ENCODE data around the gene NPRL2.

Gene NPRL2

DNA sequence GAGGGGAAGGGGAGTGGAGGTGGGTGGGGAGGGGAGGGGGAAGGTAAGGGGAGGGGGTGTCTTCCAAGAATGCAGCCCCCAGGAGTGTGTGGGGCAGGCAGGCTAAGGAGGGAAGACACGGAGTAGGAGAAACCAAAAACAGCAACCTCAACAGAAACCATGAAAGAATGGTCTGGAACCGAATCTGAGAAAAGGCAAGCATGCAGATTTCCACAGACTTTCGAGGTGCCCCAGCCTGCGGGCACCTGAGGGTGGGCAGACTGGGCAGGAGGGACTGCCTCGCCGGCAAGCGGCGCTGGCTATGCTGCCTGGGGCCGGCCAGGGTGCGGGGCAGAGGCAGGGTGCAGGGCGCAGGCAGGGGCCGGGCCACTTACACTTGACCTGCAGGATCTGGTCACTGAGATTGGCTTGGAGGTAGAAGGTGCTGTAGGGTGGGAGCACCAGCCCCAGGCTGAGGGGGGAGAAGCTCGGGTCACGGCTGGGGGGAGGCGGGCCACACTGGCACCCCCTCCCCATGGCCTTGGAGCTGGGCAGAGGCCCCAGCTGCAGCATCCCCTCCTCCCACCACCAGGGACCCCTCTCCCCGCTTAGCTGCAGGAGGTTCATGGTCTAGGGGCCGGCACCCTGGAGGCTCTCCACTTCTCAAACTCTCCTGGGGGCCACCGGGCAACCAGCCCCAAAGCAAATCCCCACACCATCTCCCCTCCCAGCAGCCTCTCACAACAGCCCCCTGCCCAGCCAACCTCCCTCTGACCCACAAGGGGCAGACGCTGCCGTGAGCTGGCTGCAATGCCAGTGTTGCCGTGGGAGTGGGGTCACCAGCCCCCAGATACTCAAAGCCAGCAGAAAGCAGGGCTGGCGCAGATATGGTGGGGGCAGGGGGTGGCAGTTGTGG is 24.0 kb upstream of the NPRL2 start:
- FAIRE-seq (no peak), DNase-seq (ENCODE audit: extremely low spot score, insufficient read length, low read depth) (no peak)

DNA sequence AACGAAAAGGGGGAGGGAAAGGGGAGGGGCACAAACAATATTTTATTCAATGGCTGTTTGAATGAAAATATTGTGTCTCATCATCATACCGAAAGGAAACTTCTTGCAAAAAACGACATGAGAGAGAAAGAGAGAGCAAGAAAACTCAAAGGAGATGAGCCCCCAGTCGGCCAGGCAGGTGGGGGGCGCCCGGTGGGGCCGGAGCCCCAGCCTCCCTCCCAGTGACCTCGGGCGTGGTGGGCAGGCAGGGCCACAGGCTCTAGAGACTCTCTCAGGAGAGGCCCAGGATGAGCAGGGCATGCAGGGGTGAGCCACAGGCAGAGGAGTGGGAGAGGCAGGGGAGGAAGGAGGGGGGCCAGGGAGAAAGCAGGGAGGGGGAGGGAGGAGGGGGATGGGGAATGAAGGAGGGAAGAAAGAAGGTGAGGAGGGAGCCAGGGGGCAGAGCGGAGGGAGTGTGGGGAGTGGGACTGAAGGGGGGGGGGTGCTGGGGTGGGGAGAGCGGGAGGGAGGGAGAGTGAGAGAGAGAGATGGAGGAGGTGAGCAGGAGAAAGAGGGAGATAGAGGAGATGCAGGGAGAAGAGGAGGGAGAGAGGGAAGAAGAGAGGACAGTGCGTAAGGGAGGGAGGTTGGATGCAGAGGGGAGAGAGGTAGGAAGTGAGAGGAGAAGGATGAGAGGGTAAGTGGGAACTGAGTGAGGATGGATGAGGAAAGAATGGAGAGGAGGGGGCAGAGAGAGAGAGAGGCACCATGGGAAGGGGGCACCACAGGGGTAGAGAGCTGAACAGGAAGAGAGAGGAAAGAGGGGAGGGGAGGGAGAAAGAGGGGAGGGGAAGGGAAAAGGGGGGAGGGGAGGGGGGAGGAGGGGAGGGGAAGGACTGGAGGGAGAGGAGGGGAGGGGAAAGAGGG is 22.8 kb upstream of the NPRL2 start:
- DNase-seq (ENCODE audit: extremely low spot score, insufficient read length, low read depth) (no peak), FAIRE-seq (no peak)

DNA sequence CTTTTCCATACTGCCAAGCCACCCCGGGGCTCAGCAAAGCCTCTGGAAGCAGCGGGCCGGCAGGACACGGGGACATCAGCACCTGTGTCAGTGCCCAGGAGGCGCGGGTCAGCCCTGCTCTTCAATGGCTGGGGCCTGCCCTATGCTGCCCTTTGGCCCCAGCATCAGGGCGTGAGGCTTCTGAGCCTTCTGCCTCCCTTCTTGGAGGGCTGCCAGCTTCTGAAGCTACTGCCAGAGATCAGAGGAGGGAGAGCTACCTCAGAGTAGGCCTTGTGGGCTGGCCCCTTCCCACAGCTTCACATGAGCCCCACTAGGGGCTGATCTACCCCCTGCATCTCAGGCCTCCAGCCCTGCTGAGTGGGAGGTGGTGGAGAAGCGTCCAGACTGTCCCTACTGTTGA is 21.8 kb upstream of the NPRL2 start:
- DNase-seq (ENCODE audit: extremely low spot score, insufficient read length, low read depth) (no peak), FAIRE-seq (no peak)

DNA sequence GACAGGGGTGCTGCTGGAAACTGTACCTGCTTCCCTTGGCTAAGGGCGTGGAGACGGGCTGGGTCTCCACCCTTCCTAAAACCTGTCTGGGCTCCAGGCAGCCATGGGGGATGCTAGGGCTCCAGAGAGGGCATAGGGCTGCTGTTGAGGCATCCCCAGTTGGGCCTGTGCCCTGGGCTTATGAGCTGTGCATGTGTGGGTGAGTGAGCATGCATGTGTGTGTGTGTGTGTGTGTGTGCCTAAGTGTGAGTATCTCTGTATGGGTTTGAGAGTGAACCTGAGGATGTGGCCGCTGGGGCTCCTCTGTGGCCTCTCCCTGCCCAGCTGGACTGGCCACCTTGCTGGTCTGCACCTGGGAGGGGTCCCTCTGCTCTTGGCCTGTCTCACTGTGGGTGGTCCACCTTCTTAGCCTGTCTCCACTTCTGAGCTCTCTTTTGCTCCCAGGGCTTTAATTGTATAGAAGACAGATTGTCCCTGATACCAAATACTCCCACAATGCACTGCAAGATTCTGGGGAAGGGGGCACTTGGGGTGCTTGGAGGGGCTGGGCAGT is 20.6 kb upstream of the NPRL2 start:
- DNase-seq (ENCODE audit: extremely low spot score, insufficient read length, low read depth) = no peak
- no peak for FAIRE-seq

DNA sequence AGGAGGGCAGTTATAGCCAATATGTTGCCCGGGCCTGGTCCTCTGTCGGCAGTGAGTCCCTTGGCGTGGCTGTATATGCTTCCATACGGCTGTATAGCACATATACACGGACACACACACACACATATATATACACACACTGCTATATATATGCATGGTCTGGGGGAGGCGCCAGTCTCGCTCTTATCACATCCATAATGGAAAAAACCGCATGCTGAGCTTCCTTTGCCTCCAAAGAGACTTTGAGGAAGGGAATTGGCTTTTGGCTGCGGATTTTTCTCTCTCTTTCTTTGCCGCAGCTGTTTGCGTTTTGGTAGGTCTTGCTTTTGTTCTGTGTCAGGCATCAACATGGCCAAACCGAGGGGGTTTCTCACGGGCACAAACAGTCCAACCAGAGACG is 20.0 kb upstream of the NPRL2 start:
- DNase-seq (ENCODE audit: extremely low spot score, insufficient read length, low read depth) (no peak), FAIRE-seq (no peak)

DNA sequence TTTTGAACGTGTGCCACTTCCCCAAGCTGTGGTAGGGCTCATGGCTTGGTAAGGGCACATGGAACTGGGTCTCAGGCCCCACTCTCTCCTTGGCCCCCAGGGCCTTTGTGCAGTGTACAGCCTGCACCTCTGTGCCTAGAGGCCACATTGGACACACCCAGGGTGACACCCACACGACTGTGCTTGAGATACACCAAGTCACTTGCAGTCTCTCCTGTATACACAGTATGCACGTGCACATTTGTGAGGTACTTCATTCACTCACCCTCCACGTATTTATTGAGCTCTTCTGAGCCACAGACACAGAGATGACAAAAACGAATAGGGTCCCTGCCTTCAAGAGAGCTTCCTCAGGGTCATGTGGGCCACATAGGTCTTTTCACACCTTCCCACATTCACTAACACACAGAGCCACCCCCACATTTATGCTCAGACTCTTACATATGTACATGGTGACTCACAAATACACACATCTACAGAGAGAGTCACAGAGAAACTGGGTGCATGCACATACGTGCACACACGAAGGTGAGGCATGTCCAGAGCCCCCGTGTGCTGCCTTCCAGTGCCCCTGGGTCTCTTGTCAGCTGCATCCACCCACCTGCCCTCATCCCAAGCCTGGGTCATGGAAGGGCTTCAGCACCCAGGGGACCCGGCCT is 18.6 kb upstream of the NPRL2 start:
- DNase-seq (ENCODE audit: extremely low spot score, insufficient read length, low read depth) (no peak), FAIRE-seq (no peak)

DNA sequence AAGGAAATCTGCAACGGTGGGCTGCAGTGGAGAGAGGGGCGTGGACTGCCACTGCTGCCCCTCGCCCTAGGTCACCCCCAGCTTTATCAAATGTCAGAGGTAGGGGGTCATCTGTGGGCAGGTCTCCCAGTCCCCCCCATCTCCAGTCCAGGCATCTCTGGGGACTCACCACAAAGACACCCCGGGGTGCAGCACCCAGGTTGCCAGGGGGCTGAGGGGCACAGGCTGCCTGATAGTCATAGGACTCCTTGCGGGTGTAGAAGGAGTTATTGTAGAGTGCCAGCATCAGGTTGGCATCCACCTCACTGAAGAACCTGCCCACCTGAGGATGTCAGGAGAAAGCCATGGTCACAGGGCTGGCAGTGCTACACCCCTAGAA is 15.3 kb upstream of the NPRL2 start:
- no peak for FAIRE-seq
- DNase-seq (ENCODE audit: extremely low spot score, insufficient read length, low read depth) = no peak

DNA sequence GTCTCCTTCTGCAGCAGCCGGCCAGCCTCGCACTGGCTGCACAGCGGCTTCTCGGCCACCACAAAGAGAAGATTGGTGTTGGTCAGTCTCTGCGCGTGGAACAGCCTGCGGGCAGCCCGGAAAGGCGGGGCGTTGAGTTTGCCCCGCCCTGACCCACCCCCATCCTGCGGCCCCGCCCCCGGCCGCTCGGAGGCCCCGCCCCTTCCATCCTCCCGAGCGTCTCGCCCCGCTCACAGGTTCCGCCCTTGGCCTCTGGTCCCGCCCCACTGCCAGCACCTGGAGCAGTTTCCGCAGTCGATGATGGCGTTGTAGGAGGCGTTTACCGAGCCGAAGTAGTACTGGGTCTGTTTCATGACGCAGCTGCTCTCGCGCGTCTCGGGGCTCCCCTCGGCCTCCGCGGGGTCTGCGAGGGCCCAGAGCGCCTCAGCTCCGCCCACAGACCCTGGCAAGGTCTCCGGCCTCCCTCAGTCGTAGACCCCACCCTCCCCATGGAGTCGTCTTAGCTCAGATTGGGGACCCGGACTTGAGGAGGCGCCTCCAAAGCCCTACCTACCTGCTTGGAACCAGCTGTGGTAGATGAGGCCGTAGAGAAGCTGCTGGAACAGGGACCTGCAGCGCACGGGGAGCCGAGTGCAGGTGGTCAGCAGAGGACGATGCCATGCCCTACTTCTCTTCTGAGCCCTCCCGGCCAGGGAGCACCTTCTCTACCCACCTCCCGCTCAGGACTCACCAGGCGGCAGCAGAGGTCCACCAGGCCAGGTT is 14.7 kb upstream of the NPRL2 start:
- DNase-seq (ENCODE audit: extremely low spot score, insufficient read length, low read depth) (peak; percentile 91), FAIRE-seq (peak; percentile 94)

DNA sequence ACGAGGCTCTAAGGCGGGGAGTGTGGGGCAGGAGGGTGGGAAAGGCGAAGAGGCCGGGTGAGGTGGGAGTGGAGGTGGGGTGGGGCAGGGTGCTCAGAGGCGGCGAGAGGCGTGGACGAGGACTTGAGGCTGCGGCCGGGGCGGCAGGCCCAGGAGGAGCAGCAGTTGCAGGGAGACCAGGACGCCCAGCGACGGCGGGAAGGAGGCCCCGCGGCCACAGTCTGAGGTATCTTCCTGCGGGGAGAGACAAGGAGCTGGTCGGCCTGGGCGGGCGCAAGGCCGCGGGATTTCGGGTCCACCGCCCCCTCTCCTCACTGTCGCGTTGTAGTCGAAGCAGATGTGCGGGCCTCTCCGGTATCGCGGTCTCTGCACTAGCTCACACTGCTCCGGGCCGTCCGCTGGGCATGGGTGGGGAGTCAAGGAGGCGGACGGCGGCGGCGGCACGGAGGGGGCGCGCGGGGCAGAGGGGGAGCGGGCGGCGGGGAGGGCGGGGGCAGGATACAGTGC is 14.1 kb upstream of the NPRL2 start:
- no peak for DNase-seq (ENCODE audit: extremely low spot score, insufficient read length, low read depth)
- FAIRE-seq = no peak

DNA sequence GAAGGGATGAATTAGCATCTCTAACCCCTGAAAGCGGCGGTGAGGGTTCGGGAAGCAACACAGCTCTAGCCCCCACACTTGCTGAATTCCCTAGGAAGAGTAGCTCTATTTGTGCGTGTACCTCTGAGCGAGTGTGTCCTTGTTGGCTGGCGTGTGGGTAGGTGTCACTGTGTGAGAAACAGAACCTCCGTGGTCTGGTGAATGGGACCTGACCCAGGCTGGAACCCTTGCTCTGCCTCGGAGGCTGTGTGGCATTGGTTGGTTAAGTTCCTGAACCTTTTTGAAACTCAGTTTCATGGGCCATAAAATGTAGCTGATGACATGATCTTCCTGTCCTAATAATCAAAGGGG is 9.2 kb upstream of the NPRL2 start:
- no peak for FAIRE-seq

DNA sequence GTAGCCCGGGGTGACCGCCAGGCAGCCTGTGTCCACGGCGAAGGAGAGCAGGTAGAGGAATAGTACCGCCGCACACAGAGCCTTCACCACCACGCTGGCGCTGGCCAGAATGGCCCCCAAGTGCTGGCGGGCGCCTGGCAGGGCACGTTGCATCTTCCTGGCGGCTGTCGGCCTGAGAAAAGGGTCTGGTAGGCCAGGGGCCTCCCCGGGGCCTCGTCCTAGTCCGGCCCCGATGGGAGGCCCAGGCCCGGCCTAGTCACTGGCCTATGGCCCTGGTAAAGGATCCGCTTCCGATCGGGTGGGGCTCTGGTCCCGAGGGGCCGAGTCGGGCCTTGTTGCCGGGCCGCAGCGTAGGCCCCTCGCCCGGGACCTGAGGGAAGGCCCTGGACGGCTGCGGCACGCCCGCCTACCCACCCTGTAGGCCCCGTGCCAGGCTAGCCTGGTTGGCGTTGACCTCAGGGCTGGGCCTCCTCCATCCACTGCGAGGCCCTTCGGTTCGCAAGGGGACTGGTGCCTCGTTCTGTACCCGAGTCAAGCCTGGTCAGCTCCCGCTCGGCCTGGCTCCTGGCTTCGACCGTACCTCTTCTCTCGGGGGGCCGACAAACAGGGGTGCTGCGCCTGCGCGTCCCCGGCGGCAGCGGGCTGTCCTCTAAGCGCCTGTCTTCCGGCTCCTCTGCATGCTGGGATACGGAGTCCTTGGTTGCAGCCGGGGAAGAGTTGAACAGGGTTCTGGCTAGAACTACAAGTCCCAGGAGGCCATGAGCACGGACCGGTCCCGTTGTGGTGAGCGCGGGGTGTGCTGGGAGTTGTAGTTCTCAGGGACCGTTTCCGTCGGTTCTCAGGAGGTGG is 8.6 kb upstream of the NPRL2 start, which contains the start of gene TMEM115:
TSS of gene TMEM115 (minus strand) at position 611 of the 849 bp plus-strand sequence. CDS start at position 153, 458 bp downstream.
- peak; percentile 100 for FAIRE-seq
- peak; percentile 98 for DNase-seq (ENCODE audit: extremely low spot score, insufficient read length, low read depth)

More for the DNA sequence above, 9.2 kb upstream of the NPRL2 start:
- no peak for DNase-seq (ENCODE audit: extremely low spot score, insufficient read length, low read depth)

DNA sequence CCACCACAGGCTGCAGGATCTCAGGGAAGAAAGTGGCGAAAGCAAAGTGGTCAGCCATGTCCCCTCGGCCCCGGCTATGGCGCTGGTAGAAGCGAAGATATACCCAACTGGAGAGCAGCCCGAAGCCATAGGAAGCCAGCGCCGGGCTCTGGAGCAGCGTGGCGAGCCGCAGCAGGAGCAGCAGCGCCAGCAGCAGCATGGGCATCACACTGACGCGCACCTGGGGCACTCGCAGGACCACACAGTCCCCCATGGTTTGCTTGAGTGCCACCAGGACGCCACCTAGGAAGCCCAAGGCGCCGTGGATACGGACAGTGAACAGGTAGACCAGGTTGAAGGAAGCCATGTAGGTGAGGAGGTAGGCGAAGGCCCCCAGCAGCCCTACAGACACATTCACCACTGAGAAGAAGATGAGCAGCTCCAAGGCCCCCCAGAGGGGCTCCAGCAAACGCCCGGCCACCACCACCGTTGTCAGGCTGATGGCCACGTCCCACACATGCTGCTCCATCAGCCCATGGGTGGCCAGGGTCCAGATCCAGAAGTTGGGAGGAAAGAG is 7.9 kb upstream of the NPRL2 start:
- no peak for FAIRE-seq
- no peak for DNase-seq (ENCODE audit: extremely low spot score, insufficient read length, low read depth)

DNA sequence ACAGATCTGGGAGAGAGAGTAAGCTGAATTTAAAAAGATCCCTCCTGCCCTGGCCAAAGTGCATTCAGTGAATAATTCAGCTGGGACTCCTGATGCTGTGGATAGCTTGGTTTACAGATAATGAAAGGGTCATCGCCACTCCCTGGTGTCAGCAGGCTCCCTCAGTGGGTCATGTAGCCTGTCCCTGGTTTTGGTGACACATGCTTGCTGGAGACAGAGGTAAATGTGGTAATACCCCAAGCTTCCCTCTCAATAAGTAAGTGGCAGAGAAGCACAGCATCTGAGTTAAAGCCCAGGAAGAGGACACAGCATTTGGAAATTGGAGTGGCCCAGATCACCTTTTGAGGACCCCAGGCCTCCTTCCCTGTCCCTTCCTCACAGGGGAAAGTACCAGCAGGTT is 6.9 kb upstream of the NPRL2 start:
- no peak for DNase-seq (ENCODE audit: extremely low spot score, insufficient read length, low read depth)
- no peak for FAIRE-seq

DNA sequence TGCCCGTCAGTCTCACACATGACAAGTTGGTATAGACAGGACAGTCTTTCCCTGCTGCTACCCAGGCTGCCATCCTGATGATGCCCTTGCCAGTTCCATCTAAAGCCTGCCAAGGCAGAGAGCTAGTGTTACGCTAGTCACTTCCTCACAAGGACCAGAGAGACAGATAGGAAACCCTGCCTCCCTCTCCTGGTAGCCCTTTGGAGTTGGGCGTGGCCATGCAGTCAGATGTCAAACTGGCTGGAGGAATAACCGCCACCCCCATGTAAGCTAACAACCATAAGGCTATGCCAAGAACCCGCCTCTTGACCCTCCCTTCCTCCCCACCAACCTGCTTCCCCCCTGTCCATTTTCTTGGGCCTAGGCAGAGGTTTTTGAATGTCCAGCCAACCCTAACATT is 6.0 kb upstream of the NPRL2 start:
- no peak for DNase-seq (ENCODE audit: extremely low spot score, insufficient read length, low read depth)
- FAIRE-seq = no peak

DNA sequence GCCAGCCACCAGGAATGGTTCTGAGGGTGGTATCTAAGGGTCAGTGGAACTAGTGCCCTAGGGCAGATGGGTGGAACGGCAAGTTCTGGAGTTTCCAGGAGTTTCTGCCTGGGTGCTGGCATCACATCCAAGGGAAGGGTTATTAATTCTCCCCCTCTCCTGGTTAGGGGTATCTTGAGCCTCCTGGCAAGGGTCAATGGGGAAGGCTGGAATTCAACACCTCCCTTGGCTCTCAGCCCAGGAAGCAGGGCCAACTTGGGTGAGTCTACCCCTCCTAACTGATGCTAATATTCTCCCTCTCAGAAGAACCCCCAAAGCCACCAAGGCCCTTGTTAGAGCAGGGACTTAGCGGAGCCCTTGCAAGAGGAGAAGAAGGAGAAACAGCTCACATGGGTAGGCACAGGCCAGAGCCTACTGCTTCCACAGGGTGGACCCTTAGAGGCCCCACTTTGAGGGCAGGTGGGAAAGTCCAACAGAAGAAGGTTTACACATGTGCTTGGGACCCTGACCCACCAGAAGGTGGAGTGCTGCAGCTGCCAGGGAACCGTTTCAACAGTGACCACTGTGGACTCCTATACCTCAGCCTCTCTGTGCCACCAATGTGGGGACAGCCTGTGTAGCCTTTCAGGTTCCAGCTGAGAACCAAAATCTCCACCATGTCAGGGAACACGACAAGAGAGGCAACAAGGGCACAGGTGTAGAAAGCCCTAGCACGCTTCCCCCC is 5.4 kb upstream of the NPRL2 start:
- DNase-seq (ENCODE audit: extremely low spot score, insufficient read length, low read depth) (no peak), FAIRE-seq (no peak)

DNA sequence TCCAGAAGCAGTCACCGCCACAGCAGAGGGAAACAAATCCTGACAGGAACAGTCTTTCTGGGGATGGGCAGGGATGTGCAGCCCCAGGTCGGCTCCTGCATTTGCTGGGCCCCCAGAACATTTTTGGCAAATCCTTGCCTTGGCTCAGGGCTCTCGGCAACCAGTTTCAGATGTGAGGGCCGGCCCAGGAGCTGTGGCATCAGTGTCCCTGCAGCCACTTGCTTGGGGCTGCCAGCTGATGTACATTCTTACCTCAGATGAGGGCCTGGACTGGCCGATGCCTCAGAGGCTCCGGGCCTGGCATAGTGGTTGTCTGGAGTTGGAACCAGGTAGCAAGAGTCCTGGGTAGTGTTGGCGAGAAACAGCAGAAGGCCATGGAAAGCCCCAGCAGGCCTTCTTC is 4.3 kb upstream of the NPRL2 start:
- no peak for FAIRE-seq
- DNase-seq (ENCODE audit: extremely low spot score, insufficient read length, low read depth) = no peak

DNA sequence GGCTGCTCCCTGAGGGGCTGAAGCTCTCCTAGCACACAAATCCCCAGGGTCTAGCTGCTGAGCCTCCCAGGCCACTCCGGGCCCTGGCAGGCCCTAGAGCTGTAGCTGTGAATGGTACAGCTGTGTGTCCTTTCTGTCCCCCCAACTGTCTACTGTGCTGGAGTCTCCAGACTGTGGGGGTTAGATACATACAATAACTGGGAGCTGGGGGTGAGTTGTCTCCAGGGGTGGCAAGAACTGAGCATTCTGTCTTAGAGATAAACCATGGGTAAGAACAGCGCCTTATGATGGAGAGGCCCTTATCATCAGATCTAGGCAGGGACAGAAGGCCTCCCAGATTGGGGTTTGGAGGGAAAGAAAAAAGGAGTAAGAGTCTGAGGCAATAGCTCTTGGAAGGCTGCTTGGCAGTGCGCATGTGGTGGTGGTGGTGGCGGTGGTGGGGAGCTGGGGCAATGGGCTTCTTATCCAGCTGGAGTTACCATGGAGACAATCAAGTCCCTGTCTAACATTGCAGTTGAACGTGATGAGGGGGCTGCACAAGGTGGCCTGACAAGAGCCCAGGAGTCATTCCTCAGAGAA is 3.7 kb upstream of the NPRL2 start:
- DNase-seq (ENCODE audit: extremely low spot score, insufficient read length, low read depth) (no peak), FAIRE-seq (no peak)
